GM10266 (cell line): ENCODE results near the gene DPH6.

Source experiments
- DNase-seq: peaks from one replicate; pipeline ENCODE4 v3.0.0; 2012; ENCODE audit errors: extremely low spot score
- CTCF ChIP-seq: IDR thresholded peaks from 2 replicates; pipeline ENCODE4 v1.5.1; 2012; ENCODE audit warnings: mild to moderate bottlenecking, low read depth; ENCODE audit not compliant: control insufficient read depth, insufficient read depth; ENCODE audit errors: missing control alignments

The DPH6 gene

DNA sequence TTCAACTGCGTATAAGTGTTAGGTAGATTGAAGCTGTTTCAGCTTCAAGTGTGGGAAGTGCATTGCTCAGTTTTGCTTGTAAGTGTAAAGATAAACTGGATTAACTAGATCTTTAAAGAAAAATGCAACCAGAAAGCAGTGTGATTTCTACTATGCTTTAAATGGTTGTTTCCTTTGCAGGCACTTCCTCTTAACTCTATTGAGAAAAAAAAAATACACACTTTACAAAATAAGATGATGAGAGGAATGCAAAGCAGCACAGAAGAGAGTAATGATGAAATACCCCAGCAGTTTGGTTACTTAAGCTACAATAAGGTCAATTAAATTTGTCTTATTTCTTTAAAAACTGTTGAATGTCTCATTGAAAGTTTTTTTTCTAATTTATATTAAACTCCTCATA is 40.8 kb downstream of the DPH6 start:
- TF ChIP-seq CTCF: no peak
- DNase-seq: no peak

- DNase-seq: no peak
- TF ChIP-seq CTCF: no peak
Observed at GRCh38 chr15:35499723-35500122, 46.2 kb downstream of the DPH6 start.

DNA sequence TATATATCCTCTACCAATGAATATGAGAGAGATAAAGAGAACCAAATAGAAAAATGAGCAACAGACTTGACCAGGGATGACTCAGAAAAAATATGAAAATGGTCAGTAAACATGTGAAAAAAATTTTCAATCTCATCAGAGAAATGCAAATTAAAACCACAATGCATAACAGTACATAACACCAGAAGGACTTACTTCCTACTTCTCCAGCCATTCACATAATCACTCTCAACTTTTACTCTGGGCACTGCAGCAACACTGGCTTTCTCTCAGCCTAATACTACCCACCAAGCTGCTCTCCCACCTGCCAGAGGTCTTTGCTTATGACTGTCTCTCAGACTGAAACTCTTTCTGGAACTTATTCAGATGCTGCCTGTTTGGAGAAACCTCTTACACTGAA is 49.4 kb downstream of the DPH6 start:
- TF ChIP-seq CTCF: no peak
- DNase-seq: peak; percentile 10

DNA sequence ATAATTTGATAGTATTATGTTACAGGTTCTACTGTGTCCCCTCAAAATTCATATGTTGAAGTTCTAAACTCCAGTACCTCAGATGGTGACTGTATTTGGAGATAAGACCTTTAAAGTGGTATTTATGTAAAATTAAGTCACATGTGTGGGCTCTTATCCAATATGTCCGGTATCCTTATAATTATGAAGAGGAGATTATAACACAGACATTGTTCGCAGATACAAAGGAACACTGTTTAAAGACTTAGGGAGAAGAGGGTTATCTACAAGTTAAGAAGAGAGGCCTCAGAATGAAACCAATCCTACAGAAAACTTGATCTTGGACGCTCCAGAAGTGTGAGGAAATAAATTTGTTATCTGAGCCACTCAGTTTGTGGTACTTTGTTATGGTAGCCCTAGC is 50.9 kb downstream of the DPH6 start:
- DNase-seq: no peak
- TF ChIP-seq CTCF: no peak

- DNase-seq: no peak
- TF ChIP-seq CTCF: no peak
Observed at GRCh38 chr15:35491999-35492398, 54.0 kb downstream of the DPH6 start.

DNA sequence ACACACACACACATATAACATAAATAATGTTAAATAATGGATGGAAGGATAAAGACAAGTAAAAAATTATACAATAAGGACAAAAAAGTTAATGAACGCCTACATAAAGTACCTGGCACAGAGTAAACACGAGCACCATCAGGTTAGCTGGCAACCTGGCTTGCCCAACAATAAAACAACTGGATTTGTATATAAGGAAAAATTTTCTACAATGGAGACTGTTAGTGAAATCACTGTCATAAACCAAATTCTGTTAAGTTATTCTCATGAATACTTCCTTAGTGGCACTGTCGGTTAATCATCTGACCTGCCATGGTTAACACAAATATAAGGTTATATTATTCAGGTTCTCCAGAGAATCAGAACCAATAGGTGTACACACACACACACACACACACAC is 54.8 kb downstream of the DPH6 start:
- no peak for TF ChIP-seq CTCF
- no peak for DNase-seq

DNA sequence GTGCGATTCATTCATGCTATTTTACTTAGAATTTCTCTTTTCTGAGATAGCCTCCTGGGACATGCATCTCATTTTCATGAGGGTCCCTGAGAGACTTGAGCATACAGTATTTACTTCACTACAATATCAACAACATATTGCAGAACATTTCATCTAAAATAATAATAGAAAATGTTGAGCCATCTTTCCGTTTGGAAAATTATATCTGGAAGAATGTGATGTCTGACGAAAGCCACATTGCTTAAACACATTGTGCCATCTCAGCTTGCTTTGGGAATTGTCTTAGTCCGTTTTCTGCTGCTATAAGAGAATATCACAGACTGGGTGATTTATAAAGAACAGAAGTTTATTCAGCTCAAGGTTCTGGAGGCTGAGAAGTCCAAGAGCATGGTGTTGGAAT is 55.5 kb downstream of the DPH6 start:
- DNase-seq: no peak
- TF ChIP-seq CTCF: no peak
